OCI-LY7 (cell line): ENCODE data around the gene CHRD. TPM values are rescaled to one million over a fixed set of nuclear protein-coding genes. Genes with fewer than 3 reads are reported as not detected.

Experiments
- BruUV-seq: library from RNA; stranded (reverse); fragments of 400-500 nt; replicated peaks from 2 replicates; lab custom pipeline; 2021; lab: Mats Ljungman, UMichigan
- CTCF ChIA-PET: fragments of 300-600 bp; sonication (Branson Sonifier 250); formaldehyde crosslinking; loops from one replicate; lab custom pipeline; 2022; ENCODE audit warnings: antibody characterized with exemption; ENCODE audit not compliant: unreplicated experiment; lab: Charles Lee
- POLR2A ChIA-PET: fragments of 300-600 bp; sonication (Branson Sonifier 250); formaldehyde crosslinking; loops from one replicate; lab custom pipeline; 2022; ENCODE audit warnings: antibody characterized with exemption; lab: Charles Lee
- DNase-seq: peaks from one replicate; pipeline ENCODE4 v3.0.0-alpha.2; 2015; ENCODE audit warnings: low spot score
- H2AFZ ChIP-seq: fragments of 200-600 bp; sonication (generic), shearing (Covaris generic); 2 replicates; pipeline ENCODE4 v1.6.1; 2014; ENCODE audit warnings: mild to moderate bottlenecking, antibody characterized with exemption, low read length, moderate library complexity
- H3K27ac ChIP-seq: fragments of 200-600 bp; sonication (generic); 2 replicates; pipeline ENCODE4 v1.5.1; 2014; ENCODE audit warnings: mixed run types, low read depth, mild to moderate bottlenecking, moderate library complexity, low read length, inconsistent platforms; ENCODE audit not compliant: poor library complexity, severe bottlenecking
- H3K36me3 ChIP-seq: fragments of 200-600 bp; sonication (generic); 2 replicates; pipeline ENCODE4 v1.6.1; 2014; ENCODE audit warnings: mild to moderate bottlenecking, antibody characterized with exemption, low read length, moderate library complexity, mixed read lengths; ENCODE audit not compliant: insufficient read depth
- H3K4me1 ChIP-seq: fragments of 200-600 bp; sonication (generic); 2 replicates; pipeline ENCODE4 v1.5.1; 2014; ENCODE audit warnings: mild to moderate bottlenecking, low read length; ENCODE audit not compliant: insufficient read depth, poor library complexity, severe bottlenecking
- H3K4me2 ChIP-seq: fragments of 200-600 bp; sonication (generic); 2 replicates; pipeline ENCODE4 v1.6.1; 2014; ENCODE audit warnings: mild to moderate bottlenecking, low read length
- H3K4me3 ChIP-seq: fragments of 200-600 bp; sonication (generic); 2 replicates; pipeline ENCODE4 v1.5.1; 2014; ENCODE audit warnings: mild to moderate bottlenecking, low read depth, low read length; ENCODE audit not compliant: poor library complexity, severe bottlenecking
- H3K79me2 ChIP-seq: fragments of 200-600 bp; sonication (generic); 2 replicates; pipeline ENCODE4 v1.6.1; 2016; ENCODE audit warnings: low read depth, mild to moderate bottlenecking, low read length, moderate library complexity, mixed read lengths; ENCODE audit not compliant: insufficient read depth
- H3K9me2 ChIP-seq: fragments of 200-600 bp; sonication (generic); 2 replicates; pipeline ENCODE4 v1.6.1; 2016; ENCODE audit warnings: mild to moderate bottlenecking, low read length, mixed read lengths; ENCODE audit not compliant: insufficient read depth
- H3K9me3 ChIP-seq: fragments of 200-600 bp; sonication (generic); 2 replicates; pipeline ENCODE4 v1.6.1; 2014; ENCODE audit warnings: mild to moderate bottlenecking, mixed run types, low read length, mixed read lengths
- H4K20me1 ChIP-seq: fragments of 200-600 bp; sonication (generic); 2 replicates; pipeline ENCODE4 v1.6.1; 2014; ENCODE audit warnings: mild to moderate bottlenecking, antibody characterized with exemption, low read length, moderate library complexity, mixed read lengths; ENCODE audit not compliant: insufficient read depth
- EZH2phosphoT487 ChIP-seq: fragments of 200-600 bp; sonication (generic); IDR thresholded peaks from 2 replicates; pipeline ENCODE4 v1.6.1; 2018; ENCODE audit warnings: low read depth, borderline replicate concordance, mild to moderate bottlenecking, mixed run types, antibody characterized with exemption, low read length, moderate library complexity, mixed read lengths
- intact Hi-C: fragments of 100-400 bp; cut with micrococcal nuclease; formaldehyde crosslinking; loops from one replicate; pipeline ENCODE4 v1.10.0; 2022; ENCODE audit not compliant: unreplicated experiment
- total RNA-seq, 2 experiments: library from RNA; depleted of rRNA in 1 of 2; stranded (reverse); fragments of >200 nt in 1 of 2; shearing (Covaris generic) in 1 of 2; gene quantifications; 2 replicates each; pipeline ENCODE4 v1.2.3, GENCODE V29; 2014 to 2022
- TF ChIP-seq, protein P1 (sequence below): fragments of 200-600 bp; sonication (generic); conservative IDR thresholded peaks from 2 replicates; pipeline ENCODE4 v1.5.1; 2014; ENCODE audit warnings: mild to moderate bottlenecking, antibody characterized with exemption, low read length, moderate library complexity, mixed read lengths

CHRD gene
- total RNA-seq, 2 experiments from 2014 or later: 0.16 TPM; not detected in 1

DNA sequence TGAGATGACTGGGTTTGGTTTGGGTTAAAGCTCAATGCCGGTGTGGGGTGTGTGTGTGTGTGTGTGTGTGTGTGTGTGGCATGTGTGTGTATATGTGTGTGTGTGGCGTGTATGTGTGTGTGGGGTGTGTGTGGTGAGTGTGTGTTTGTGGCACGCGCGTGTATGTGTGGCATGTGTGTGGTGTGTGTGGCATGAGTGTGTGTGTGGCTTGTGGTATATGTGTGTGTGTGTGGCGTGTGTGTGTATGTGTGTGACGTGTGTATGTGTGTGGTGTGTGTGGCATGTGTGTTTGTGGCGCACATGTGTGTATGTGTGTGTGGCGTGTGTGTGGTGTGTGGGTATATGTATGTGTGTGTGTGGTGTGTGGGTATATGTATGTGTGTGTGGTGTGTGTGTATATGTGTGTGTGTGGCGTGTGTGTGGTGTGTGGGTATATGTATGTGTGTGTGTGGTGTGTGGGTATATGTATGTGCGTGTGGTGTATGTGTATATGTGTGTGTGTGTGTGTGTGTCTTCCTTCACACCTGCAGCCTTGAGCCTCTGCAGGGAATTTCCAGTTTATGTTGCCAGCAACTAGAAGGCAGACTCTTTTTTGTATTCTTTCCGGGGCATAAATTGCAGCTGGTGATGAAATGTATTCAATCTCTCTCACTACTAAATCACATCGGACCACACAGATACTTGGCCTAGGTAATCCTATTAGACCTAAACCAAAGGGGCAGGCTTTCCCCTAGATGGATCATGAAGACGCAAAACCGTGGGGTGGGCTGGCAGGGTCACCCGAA, 34.8 kb downstream of the CHRD start:
- Histone ChIP-seq H2AFZ (no peak overlapping the region), H3K27ac (no peak overlapping the region), H3K9me3 (no peaks in the 10 kb centered on the region), H4K20me1 (no peaks in the 10 kb centered on the region), H3K4me3 (no peak overlapping the region), H3K4me2 (no peak overlapping the region), H3K9me2 (no peaks in the 10 kb centered on the region), H3K79me2 (no peaks in the 10 kb centered on the region), H3K36me3 (no peaks in the 10 kb centered on the region), H3K4me1 (no peaks in the 10 kb centered on the region)
- no peak for TF ChIP-seq EZH2phosphoT487
- TF ChIP-seq, protein P1, sequence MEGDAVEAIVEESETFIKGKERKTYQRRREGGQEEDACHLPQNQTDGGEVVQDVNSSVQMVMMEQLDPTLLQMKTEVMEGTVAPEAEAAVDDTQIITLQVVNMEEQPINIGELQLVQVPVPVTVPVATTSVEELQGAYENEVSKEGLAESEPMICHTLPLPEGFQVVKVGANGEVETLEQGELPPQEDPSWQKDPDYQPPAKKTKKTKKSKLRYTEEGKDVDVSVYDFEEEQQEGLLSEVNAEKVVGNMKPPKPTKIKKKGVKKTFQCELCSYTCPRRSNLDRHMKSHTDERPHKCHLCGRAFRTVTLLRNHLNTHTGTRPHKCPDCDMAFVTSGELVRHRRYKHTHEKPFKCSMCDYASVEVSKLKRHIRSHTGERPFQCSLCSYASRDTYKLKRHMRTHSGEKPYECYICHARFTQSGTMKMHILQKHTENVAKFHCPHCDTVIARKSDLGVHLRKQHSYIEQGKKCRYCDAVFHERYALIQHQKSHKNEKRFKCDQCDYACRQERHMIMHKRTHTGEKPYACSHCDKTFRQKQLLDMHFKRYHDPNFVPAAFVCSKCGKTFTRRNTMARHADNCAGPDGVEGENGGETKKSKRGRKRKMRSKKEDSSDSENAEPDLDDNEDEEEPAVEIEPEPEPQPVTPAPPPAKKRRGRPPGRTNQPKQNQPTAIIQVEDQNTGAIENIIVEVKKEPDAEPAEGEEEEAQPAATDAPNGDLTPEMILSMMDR: no peak
- no peak for DNase-seq
- ChIA-PET POLR2A (interaction anchor here (0.6 to 0.8 kb wide), 3 partner anchors 9 to 209 kb away, joined by 3 to 5 read pairs (median 3); no protein-coding TSS in a partner anchor), CTCF (no interaction called here)
- intact Hi-C loops: loop anchor here (5.0 kb wide), 1 partner anchor 128 kb away; no protein-coding TSS in a partner anchor
- BruUV-seq: no TSS peak

DNA sequence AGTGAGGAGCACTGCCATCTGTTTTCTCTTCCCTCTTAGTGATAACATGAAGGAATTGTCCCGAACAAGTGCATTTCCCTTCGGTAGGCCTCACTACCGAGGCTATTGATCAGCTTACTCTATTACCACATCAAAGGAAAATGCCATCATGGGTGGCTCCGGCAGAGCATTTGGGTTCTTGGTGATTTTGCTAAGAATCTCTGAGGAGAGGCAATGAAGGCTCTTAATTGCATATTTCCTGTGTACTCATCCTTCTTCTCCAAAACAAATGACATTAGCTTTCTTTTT, 35.3 kb downstream of the CHRD start:
- CTCF ChIA-PET: no interaction called here
- POLR2A ChIA-PET: interaction anchor here (0.6 to 0.8 kb wide), 2 partner anchors 10 to 209 kb away, joined by 3 read pairs; no protein-coding TSS in a partner anchor

More for the DNA sequence above, 35.3 kb downstream of the CHRD start:
- BruUV-seq: no TSS peak
- Histone ChIP-seq H2AFZ (no peak overlapping the region), H3K9me3 (no peaks in the 10 kb centered on the region), H3K36me3 (no peaks in the 10 kb centered on the region), H4K20me1 (no peaks in the 10 kb centered on the region), H3K9me2 (no peaks in the 10 kb centered on the region), H3K4me1 (no peaks in the 10 kb centered on the region), H3K4me3 (no peak overlapping the region), H3K27ac (no peak overlapping the region), H3K79me2 (no peaks in the 10 kb centered on the region), H3K4me2 (no peak overlapping the region)
- intact Hi-C loops: loop anchor here (5.0 kb wide), 1 partner anchor 127 kb away; no protein-coding TSS in a partner anchor
- no peak for DNase-seq
- no peak for TF ChIP-seq EZH2phosphoT487
- TF ChIP-seq, protein P1: no peak
